HUES64 (cell line): Measurements from ENCODE around the gene RASGRP1.

ENCODE experiments used
- H3K27ac ChIP-seq: 2 replicates; pipeline ENCODE4 v1.7.0; 2013; ENCODE audit warnings: low read depth, low read length, inconsistent platforms
- H3K27me3 ChIP-seq: 2 replicates; pipeline ENCODE4 v1.6.1; 2013; ENCODE audit warnings: mild to moderate bottlenecking, low read length; ENCODE audit not compliant: insufficient read depth
- H3K36me3 ChIP-seq: 2 replicates; pipeline ENCODE4 v1.6.1; 2013; ENCODE audit warnings: mild to moderate bottlenecking, low read length; ENCODE audit not compliant: insufficient read depth
- H3K4me1 ChIP-seq: 2 replicates; pipeline ENCODE4 v1.6.1; 2013; ENCODE audit warnings: mild to moderate bottlenecking, low read length, moderate library complexity; ENCODE audit not compliant: insufficient read depth
- H3K4me3 ChIP-seq: 2 replicates; pipeline ENCODE4 v1.5.1; 2013; ENCODE audit warnings: mild to moderate bottlenecking, low read length, moderate library complexity
- H3K9ac ChIP-seq: 2 replicates; pipeline ENCODE4 v1.6.1; 2013; ENCODE audit warnings: mild to moderate bottlenecking, low read depth, low read length
- H3K9me3 ChIP-seq: 2 replicates; pipeline ENCODE4 v1.6.1; 2013; ENCODE audit warnings: low read depth, low read length; ENCODE audit not compliant: insufficient read depth
- WGBS: fragments of 150-250, 120-280 bp; methylation state at CpG from one replicate; pipeline ENCODE4 v1.1.7; 2013; ENCODE audit warnings: missing lambda C conversion rate; 5-methylcytosine and 5-hydroxymethylcytosine counted together

Gene RASGRP1

GRCh38 chr15:38476120-38476519 is 88.5 kb downstream of the RASGRP1 start:
- WGBS = no CpG with 5 or more reads among the region's 1 CpG
- Histone ChIP-seq H3K36me3 (peaks cover 84% of the 10 kb centered on the region), H3K4me1 (no peaks in the 10 kb centered on the region), H3K9me3 (no peaks in the 10 kb centered on the region), H3K27ac (no peak overlapping the region), H3K4me3 (no peak overlapping the region), H3K27me3 (no peaks in the 10 kb centered on the region), H3K9ac (no peak overlapping the region)

- no peaks in the 10 kb centered on the region for H3K4me1 ChIP-seq
- 95% methylated on average over 2 of the region's 2 CpGs for WGBS
- peaks cover 87% of the 10 kb centered on the region for H3K36me3 ChIP-seq
- no peaks in the 10 kb centered on the region for H3K9me3 ChIP-seq
- H3K27ac ChIP-seq = no peak overlapping the region
- H3K9ac ChIP-seq = no peak overlapping the region
- no peaks in the 10 kb centered on the region for H3K27me3 ChIP-seq
- no peak overlapping the region for H3K4me3 ChIP-seq
These were observed 89.3 kb downstream of the RASGRP1 start for GRCh38 chr15:38475361-38475760.

DNA sequence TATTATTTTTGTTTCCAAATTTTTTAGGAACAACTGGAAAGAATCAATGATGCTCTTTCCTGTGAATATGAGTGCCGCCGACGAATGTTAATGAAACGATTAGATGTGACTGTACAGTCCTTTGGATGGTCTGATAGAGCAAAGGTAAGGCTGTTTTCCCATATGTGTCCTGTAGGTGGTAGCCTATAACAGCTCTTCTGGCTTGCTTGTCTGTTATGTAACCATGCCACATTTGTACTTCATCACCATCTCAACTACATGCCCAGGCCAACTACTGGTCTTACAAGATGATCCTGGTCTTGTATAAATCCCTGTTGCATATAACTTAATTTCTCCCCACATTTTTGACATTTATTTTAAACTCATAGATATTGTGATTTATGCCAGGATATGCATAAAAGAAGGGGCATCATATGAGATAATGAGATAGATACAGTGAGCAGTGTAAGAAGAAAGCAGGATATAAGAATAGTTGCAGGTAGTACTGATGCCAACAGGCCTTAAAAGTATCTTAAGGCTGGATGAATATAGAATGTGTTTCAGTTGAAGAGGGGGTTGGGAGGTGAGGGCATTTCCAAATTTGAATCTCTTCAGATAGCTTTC is 90.4 kb downstream of the RASGRP1 start:
- no peak overlapping the region for H3K4me3 ChIP-seq
- 94% methylated on average over 4 of the region's 4 CpGs for WGBS
- H3K27me3 ChIP-seq = no peaks in the 10 kb centered on the region
- H3K27ac ChIP-seq = no peak overlapping the region
- H3K9ac ChIP-seq = no peak overlapping the region
- H3K4me1 ChIP-seq = no peaks in the 10 kb centered on the region
- H3K9me3 ChIP-seq = no peaks in the 10 kb centered on the region
- H3K36me3 ChIP-seq = peaks cover 89% of the 10 kb centered on the region

DNA sequence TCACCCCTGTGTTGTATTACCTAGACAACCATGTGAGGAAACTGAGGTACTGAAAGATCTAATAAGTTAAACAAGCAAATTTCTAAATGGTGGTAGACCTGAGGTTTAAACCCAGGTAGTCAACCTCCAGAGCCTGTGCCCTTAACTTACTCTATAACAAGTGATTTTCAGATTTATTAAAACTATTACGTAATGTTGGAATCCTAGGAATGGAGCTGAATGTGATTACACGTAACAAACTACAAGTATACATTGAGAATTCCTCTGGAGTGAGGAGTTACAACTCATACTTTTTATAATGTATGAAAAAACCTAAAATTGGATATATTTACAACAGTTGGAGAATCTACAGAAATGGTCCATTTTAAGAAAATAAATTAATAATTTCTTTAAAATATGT is 92.6 kb downstream of the RASGRP1 start:
- Histone ChIP-seq H3K4me1 (no peaks in the 10 kb centered on the region), H3K27ac (no peak overlapping the region), H3K27me3 (no peaks in the 10 kb centered on the region), H3K9ac (no peak overlapping the region), H3K36me3 (peaks cover 88% of the 10 kb centered on the region), H3K4me3 (no peak overlapping the region), H3K9me3 (no peaks in the 10 kb centered on the region)
- no CpG with 5 or more reads among the region's 2 CpGs for WGBS

GRCh38 chr15:38470816-38471215 is 93.8 kb downstream of the RASGRP1 start:
- H3K4me3 ChIP-seq = no peak overlapping the region
- no peak overlapping the region for H3K27ac ChIP-seq
- no peaks in the 10 kb centered on the region for H3K27me3 ChIP-seq
- no peaks in the 10 kb centered on the region for H3K4me1 ChIP-seq
- H3K9ac ChIP-seq = no peak overlapping the region
- no peaks in the 10 kb centered on the region for H3K9me3 ChIP-seq
- peaks cover 88% of the 10 kb centered on the region for H3K36me3 ChIP-seq
- WGBS = no CpG with 5 or more reads among the region's 1 CpG

DNA sequence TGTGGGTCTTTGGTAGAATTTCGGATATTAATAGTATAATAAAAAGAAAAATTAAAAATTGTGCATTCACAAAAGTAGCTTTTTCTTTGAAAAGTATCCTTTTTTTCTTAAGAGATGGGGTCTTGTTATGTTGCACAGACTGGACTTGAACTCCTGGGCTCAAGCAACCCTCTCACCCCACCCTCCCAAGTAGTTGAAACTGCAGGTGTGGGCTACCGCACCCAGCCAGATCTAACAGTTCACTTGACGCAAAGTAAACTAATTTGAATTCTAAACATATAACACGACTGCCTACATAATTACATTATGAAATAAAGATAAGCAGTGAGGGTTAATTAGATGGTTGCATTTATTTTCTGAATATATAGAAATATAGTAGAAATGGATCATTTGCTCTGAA is 99.9 kb downstream of the RASGRP1 start:
- Histone ChIP-seq H3K4me1 (no peaks in the 10 kb centered on the region), H3K36me3 (peaks cover 42% of the 10 kb centered on the region), H3K4me3 (no peak overlapping the region), H3K27ac (no peak overlapping the region), H3K9me3 (no peaks in the 10 kb centered on the region), H3K27me3 (no peaks in the 10 kb centered on the region), H3K9ac (no peak overlapping the region)
- 88% methylated on average over 1 of the region's 4 CpGs for WGBS

DNA sequence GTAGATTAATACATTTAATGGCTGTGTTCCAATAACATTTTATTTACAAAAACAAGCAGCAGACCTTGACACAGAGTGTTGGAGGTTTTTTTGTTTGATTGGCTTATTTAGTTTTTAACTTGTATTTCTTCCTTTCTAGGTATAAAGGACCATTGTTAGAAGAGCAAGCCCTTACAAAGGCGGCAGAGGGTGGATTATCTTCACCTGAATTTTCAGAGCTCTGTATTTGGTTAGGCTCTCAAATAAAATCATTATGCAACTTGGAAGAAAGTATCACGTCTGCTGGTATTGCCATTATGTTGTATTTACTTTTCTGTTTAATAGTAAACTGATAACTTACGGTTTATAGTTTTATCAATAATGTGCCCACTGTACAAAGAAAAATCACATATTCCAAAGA is 100.7 kb downstream of the RASGRP1 start:
- Histone ChIP-seq H3K9me3 (no peaks in the 10 kb centered on the region), H3K27ac (no peak overlapping the region), H3K36me3 (peaks cover 41% of the 10 kb centered on the region), H3K4me3 (no peak overlapping the region), H3K27me3 (no peaks in the 10 kb centered on the region), H3K4me1 (no peaks in the 10 kb centered on the region), H3K9ac (no peak overlapping the region)
- WGBS = 95% methylated on average over 2 of the region's 3 CpGs

- no peak overlapping the region for H3K4me3 ChIP-seq
- no peaks in the 10 kb centered on the region for H3K9me3 ChIP-seq
- no peak overlapping the region for H3K27ac ChIP-seq
- no peaks in the 10 kb centered on the region for H3K4me1 ChIP-seq
- H3K9ac ChIP-seq = no peak overlapping the region
- H3K27me3 ChIP-seq = no peaks in the 10 kb centered on the region
- 100% methylated on average over 2 of the region's 2 CpGs for WGBS
- peaks cover 18% of the 10 kb centered on the region for H3K36me3 ChIP-seq
These were observed 103.4 kb downstream of the RASGRP1 start for GRCh38 chr15:38461066-38461833.

GRCh38 chr15:38460543-38460942 is 104.1 kb downstream of the RASGRP1 start:
- no peaks in the 10 kb centered on the region for H3K27me3 ChIP-seq
- no peak overlapping the region for H3K27ac ChIP-seq
- 100% methylated on average over 2 of the region's 3 CpGs for WGBS
- H3K36me3 ChIP-seq = peaks cover 12% of the 10 kb centered on the region
- H3K9me3 ChIP-seq = no peaks in the 10 kb centered on the region
- no peak overlapping the region for H3K4me3 ChIP-seq
- H3K9ac ChIP-seq = no peak overlapping the region
- H3K4me1 ChIP-seq = peaks cover 4% of the 10 kb centered on the region

- WGBS = 82% methylated on average over 6 of the region's 6 CpGs
- peaks cover 9% of the 10 kb centered on the region for H3K4me1 ChIP-seq
- no peak overlapping the region for H3K9ac ChIP-seq
- H3K4me3 ChIP-seq = no peak overlapping the region
- H3K36me3 ChIP-seq = peaks cover 5% of the 10 kb centered on the region
- H3K27me3 ChIP-seq = no peaks in the 10 kb centered on the region
- no peaks in the 10 kb centered on the region for H3K9me3 ChIP-seq
- no peak overlapping the region for H3K27ac ChIP-seq
These were observed 105.1 kb downstream of the RASGRP1 start for GRCh38 chr15:38459480-38459879.

DNA sequence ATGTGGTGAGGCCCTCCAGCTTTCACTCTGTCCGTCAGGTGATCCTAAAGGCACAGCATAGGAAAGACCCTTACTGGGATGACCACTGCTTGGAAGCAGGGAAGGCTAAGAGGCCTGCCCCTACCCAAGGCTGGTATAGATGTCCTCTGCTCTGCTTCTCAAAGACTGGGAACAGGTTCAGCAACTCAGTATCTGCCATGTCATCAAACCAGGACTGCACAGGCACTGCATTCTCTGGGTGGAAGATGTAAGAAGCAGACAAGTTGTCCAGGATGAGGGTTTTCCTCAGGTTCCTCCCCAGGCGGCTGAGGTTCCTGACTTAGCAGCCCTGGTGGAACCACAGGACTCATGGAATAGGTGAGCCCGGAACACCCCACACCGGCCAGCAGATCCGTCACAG is 106.0 kb downstream of the RASGRP1 start:
- 98% methylated on average over 5 of the region's 5 CpGs for WGBS
- Histone ChIP-seq H3K27ac (no peak overlapping the region), H3K9me3 (no peaks in the 10 kb centered on the region), H3K36me3 (peaks cover under 1% of the 10 kb centered on the region; the same call in 1 of the 2 replicates), H3K4me1 (peaks cover 9% of the 10 kb centered on the region), H3K4me3 (no peak overlapping the region), H3K9ac (no peak overlapping the region), H3K27me3 (no peaks in the 10 kb centered on the region)
